Keratinocyte (primary cell): ENCODE data around the gene CSGALNACT2.

Source experiments
- EZH2 ChIP-seq: IDR thresholded peaks from one replicate; pipeline ENCODE4 v1.6.1; 2012; ENCODE audit warnings: inconsistent platforms, mild to moderate bottlenecking, low read length, moderate library complexity
- TF ChIP-seq, protein P1 (sequence below), 3 experiments: IDR thresholded peaks in 1 of 3; conservative IDR thresholded peaks in 1 of 3; optimal IDR thresholded peaks in 1 of 3; 2 replicates in 2 of 3; 3 replicates in 1 of 3; pipeline versions ENCODE3 to v1.5.1; 2011; ENCODE audit warnings: low read length in 3 of 3, mild to moderate bottlenecking in 3 of 3, moderate library complexity in 2 of 3, control low read depth in 1 of 3, inconsistent platforms in 1 of 3; ENCODE audit not compliant: insufficient read depth in 2 of 3; ENCODE audit errors: extremely low read depth in 1 of 3

DNA sequence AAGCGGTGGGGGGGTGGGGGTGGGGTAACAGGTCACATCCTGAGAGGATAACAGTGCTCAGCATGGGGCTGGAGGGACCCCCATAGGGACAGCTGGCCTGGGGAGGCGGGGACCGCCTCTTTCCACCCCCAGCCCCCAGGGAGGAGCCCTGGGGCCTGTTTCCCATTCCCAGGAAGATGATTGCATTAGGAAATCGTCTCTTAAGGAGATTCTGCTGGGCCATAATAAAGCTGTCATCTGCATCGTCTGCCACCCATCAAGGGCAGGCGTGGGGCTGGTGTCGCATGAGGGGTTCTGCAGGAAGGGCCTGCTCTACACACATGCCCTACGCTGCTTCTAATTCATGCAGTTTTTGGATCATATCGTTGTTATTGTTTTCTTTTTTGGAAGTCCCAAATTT, 44.2 kb upstream of the CSGALNACT2 start:
- TF ChIP-seq, protein P1, sequence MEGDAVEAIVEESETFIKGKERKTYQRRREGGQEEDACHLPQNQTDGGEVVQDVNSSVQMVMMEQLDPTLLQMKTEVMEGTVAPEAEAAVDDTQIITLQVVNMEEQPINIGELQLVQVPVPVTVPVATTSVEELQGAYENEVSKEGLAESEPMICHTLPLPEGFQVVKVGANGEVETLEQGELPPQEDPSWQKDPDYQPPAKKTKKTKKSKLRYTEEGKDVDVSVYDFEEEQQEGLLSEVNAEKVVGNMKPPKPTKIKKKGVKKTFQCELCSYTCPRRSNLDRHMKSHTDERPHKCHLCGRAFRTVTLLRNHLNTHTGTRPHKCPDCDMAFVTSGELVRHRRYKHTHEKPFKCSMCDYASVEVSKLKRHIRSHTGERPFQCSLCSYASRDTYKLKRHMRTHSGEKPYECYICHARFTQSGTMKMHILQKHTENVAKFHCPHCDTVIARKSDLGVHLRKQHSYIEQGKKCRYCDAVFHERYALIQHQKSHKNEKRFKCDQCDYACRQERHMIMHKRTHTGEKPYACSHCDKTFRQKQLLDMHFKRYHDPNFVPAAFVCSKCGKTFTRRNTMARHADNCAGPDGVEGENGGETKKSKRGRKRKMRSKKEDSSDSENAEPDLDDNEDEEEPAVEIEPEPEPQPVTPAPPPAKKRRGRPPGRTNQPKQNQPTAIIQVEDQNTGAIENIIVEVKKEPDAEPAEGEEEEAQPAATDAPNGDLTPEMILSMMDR (optimal IDR thresholded peaks at IDR 0.05 in 1 of 3, IDR thresholded peaks at IDR 0.05 in 1 of 3, conservative IDR thresholded peaks at IDR 0.05 in 1 of 3; ENCODE audit: extremely low read depth in 1 of 3, insufficient read depth in 2 of 3, low read length in 3 of 3): no peak
- no peak for TF ChIP-seq EZH2
